Non-pigmented ciliary epithelial cell (primary cell): ENCODE data around the gene RND3.

ENCODE experiments used
- DNase-seq: peaks from one replicate; pipeline ENCODE4 v3.0.0-alpha.2; 2010; ENCODE audit warnings: low read depth

The RND3 gene

DNA sequence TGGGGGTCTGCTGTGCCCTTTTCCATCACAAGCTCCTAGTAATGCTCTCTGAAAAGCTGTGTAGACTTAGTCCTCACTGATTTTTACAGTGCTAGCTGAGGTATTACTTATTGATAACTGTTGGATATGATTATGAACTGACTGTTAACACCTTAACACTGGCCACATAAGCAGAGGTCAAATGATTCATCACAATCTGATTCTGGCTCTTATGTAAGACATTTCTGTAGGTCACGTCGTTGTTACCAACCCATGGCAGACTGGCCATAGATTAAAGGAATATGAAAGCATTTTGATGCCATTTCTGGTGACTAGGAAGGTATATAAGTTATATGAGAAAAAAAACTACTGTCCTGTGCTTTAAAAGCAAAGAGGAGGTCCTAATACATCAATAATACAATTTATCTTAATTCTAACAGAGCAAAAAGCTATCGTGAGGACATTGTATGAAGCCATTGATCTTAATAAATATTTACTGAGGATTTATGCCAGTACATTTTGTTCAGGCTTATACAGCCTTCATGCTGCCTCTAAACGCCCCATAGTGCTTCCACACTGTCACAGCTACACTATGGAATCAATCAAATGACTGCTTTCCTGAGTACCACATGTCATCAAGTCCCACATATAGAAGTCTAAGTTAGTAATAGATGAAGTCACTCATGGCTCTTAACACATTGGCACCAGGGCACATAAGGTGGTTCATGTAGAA, 6.9 kb upstream of the RND3 start:
- DNase-seq, result no peak

GRCh38 chr2:150491943-150492342, 4.5 kb upstream of the RND3 start:
- peak; percentile 71 for DNase-seq

- no peak for DNase-seq
Measured at GRCh38 chr2:150491430-150491829, 4.0 kb upstream of the RND3 start.

DNA sequence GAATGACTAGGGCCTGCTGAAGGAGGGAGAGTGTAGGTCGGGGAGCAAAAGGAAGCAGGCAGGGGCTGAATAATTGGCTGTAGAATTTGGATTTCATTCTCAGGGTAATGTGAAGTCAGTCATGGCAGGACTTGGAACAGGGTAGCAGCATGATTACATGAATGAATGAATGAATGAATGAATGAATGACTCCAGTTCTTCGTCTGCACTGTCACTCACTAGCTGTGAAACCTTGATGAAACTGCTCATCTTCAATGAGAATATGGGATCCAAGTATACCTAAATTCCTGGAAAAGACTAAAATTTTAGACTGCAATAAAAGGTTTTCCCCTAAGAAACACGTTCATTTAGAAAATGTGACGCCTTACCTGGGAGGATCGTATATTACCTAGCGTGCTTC, 3.0 kb upstream of the RND3 start:
- DNase-seq, result no peak

DNA sequence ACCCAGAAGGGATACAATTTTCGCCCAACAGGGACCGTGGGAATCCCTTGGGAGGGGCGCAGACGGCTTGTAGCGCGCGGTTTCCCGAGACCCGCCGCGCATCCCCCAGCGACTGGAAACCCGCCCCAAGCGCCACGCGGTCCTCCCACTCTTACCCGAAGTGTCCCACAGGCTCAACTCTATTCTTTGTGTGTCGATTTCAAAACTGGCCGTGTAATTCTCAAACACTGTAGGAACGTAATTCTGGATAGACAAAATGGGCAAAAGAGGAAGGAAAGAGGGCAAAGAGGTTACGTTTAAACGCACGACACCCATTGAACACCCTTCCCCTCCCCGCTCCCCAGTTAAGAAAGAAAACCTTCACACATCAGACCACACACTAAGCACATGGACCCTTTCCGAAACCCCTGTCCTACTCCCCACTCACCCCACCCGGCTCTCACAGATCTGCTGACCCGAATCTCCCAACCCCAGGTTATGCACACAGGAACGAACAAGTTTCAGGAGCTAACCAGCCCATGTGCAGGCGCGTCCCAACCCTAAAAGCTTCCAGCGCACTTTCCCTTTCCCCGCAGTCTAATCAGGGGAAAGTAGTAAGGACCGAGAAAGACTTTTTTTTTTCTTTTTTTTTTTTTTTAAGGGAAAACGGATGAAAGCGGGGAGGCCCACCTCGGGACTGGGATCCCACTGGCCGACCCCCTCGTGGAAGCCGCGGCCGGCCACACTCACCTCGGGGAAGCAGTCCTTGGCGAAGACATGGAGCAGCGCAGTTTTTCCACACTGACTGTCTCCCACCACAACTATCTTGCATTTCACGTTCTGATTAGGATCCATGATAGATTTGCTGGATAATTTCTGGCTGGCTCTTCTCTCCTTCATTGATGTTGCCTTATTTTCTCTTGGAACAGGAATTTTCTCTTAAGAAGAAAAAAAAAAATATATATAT, 655 bp downstream of the RND3 start:
- DNase-seq, result no peak

- DNase-seq, result no peak
Measured at GRCh38 chr2:150485871-150486538, 1.5 kb downstream of the RND3 start.

GRCh38 chr2:150485114-150485870, 2.2 kb downstream of the RND3 start:
- no peak for DNase-seq

DNA sequence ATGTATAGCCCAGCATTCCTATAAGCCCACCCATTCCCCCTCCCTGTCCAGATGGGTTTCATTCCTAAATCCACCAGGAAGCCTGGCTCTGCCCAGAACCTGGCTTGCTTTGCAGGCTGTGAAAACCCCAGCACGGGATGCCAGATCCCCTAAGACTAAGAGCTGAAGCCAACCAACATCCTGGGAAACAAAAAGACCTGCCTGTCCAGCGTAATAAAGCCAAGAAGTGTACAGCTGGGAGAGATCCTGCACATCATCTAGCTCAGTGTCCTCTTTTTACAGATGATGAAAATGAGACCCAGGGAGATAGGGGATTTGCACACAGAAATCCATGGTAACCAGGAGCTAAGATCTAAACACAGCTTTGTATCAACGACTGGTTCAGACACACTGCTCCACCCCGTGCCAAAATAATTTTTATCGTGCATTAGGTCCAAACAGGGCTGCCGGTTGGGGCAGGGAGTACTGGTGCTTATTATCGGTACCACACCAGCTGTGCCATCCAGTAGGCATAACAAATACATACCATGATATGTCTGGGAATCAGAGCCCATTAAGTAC, 2.9 kb downstream of the RND3 start:
- DNase-seq, result no peak

DNA sequence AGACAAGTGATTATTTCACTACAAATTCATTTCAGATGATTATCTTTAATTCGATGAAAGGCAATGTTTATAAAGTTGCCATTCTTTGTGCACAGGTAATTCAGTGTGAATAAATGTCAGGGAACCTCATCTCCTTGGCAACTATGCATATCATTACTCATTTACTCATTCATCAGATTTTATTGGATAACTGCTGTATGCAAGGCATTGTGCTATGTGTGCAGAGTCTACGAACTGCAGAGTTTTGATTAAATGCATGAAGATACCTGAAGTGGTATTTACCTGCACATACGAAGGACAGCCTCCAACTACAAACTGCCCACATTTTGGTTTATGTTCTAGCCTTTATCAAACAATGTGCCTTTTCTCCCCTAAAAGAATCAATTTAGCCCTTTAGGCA, 3.5 kb downstream of the RND3 start:
- DNase-seq, result no peak

DNA sequence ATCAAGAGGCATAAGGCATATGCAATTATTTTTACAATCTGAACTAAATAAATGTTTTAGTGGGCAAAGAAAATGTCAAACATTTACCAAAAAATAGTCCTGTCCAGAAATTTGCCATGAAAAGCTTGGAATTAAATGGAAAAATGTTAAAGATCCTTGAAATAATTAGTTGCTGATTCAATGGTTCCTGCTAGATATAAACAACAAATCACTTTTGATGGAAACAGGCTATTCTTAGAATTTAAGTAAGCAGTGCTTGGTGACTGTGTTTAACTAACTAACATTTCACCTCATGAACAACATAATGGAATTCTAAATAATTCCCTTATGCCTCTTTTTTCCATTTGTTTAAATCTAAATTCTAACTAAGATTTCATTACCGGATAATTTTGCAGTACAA, 3.9 kb downstream of the RND3 start:
- no peak for DNase-seq

DNA sequence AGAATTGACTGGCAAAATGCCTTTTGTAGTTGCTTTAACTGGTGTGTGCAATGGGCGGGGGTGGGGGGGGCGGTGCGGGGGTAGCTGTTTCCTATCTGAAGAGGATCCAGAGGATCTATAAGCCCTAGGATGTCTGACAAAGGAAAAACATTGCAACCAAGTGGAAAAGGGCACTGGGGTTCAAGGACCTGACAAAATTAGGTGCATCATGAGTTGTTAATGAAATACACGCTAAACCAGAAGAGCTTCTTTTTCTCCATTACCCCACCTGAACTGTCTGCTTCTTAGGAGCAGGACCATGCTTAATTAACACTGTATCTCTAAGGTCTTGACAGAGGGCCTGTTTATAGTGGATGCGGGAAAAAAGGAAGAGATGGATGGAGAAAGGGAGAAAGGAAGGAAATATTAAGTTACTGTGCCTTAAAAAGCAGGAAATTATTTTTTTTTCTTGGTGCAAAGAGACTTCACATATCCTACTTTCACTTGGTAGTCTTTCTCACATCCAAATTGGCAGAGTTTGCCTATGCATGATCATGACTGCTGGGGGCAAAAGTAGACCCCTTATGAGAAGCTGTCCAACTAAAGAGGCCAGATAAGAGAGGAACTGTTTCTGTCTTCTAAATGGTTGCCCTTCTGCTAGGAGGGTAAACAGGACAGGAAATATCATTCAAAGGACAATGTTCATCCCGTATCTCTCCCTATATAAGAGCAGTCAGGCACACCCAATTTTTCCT, 4.6 kb downstream of the RND3 start:
- no peak for DNase-seq

DNA sequence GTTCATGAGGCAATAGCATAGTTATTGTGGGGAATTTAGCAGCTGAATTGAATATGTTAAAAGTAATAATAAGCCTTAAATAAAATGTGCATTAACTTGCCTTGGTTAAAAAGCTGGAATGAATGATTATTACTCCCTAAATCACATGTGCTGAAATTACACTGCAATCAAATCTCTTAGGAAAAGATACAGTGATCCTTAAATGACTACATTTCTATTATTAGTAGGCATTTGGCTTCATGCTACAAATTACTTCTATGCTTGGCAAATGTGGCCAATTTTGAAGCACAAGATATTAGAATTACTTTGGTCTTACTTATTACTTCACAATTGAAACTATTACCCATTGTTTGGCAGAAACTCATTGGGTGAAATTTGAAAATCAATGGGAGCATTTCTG, 5.4 kb downstream of the RND3 start:
- no peak for DNase-seq

DNA sequence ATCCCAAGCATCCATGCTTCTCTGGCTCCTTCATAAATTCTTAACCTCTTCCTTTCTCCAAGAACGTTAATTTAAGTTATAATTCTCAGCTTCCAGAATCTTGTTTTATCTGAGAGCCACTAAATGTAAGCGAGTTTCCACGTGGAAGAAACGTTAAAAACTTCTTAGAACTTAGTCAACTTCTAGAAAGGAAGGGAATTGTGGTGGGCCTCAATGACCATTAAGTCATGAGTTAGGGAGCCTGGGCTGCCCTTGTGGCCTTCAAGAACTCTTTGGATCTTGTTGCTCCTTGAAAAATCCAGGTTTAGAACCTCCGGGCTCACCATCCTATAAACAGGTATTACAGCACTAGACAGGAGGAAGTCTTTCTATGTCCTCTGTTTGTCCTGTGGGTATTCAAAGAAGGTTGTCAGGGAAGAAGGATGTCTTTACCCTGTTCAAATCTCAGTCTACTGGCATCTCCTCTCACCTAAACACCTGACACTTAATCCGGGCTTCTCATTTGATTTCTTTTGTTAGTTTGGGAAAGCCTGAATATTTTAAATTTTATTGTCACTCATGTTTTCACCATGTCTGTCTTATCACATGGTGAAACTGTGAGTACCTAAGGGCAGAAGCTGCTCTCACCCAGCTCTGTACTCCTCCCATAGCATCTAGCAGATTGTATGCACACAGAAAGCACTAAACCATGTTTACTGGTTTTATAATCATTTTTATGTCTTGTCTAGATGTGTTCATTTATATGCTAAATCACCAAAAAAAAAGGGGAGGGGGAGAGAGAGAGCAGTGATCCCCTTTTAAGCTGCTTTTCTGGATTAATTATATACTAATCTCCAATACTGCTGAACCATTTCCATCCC, 6.3 kb downstream of the RND3 start:
- DNase-seq, result no peak

DNA sequence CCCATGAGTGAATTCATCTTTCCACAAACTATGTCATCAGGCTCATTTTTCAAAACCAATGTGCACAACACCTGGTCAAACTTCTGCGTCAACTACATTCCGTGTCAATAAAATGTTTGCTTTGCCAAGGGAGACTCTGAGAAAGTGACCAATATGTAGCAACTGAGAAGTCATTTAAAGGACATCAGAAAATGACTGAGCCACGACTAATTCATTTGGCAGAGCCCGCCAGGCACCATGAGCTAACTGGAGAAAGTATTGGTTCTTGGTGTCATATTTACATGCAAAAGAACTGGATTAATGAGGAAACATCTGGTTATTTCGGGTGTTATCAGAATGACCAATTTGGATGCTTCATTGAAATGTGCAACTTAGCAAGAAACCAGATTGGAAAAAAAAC, 7.2 kb downstream of the RND3 start:
- no peak for DNase-seq

GRCh38 chr2:150479075-150479915, 8.2 kb downstream of the RND3 start:
- no peak for DNase-seq

DNA sequence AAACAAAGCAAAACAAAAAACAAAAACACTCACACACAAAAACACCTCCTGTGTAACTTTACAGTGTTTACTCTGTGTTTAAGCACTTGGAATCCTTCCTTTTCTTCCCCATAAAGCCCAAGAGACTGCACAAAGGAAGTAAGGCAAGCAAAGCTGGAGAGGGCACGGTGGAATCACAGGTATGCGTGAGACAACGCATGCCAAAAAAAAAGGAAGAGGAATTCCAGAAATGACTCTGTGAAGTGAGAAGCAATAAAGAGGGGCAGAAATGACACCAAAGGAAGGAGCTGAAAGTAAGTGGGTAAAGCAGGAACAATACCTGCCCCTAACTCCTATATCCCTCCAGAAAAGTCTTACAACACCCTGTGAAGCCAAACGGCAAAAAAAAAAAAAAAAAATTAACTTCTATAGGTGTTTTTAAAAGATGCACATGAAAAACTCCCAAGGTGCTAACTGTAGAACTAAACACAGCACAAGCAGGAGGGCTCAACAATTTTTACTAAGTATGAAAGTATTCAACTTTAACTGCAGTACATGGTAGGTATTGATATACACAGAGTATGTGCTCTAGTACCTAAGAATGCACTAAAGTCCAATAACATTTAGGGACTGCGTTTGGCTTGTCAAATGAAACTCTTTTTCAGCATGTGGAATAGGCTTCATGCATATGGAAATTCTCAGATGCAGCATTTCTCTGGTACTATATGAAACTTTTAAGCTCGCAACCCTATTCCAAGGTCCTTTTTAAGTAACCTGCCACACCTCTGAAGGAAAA, 9.1 kb downstream of the RND3 start:
- no peak for DNase-seq

DNA sequence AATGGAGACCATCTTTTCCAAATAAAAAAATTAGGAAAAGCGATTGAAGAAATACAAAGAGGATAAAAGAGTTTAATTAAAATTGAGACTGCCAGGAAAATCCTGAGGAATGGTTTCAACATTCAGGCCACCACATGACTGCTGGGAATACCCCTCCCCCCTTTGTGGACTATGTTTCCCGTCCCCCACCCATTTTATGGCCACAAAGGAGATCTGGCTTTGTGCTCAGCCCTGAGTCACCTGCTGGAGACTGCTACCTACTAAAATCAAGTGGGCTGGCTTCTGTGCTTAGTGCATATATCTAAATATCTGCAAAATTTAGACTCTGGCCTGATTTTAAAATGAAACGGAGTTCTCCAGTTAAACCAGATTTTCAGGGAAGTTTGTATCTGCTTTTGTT, 10.1 kb downstream of the RND3 start:
- DNase-seq, result no peak

GRCh38 chr2:150476809-150477302, 10.6 kb downstream of the RND3 start:
- DNase-seq, result no peak
